ENCODE measurements around the gene SYT17.

DNA sequence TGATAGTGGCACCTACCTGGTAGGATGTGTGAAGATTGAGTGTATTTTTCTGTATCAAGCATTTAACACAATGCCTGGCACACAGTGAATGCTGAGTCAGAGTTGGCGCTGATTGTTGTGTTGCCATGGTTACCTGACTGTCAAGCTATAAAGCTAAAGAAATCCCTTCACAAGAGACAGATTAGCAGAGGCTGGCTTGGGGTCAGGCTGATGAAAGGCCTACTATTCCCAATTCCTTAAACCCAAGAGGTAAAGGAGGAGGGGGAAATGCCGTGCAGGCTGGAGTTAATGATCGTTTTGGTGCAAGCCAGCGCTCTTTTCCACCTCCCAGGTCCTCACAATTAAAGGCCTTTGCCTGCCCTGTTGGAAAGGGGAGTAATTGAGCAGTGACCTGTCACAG is 123.4 kb downstream of the SYT17 start:
- TF ChIP-seq POLR2AphosphoS5 (IDR thresholded peaks at IDR 0.05; ENCODE audit: low read depth, low read length) (no peak), TAF1 (IDR thresholded peaks at IDR 0.05; ENCODE audit: borderline replicate concordance, insufficient read depth, low read length) (no peak), SIN3A (IDR thresholded peaks at IDR 0.05; ENCODE audit: borderline replicate concordance, insufficient read depth, low read length) (no peak), REST (IDR thresholded peaks at IDR 0.05; ENCODE audit: insufficient read depth in 1 of 2, low read depth in 2 of 2, low read length in 2 of 2) (no peak)
